Common myeloid progenitor, CD34-positive (primary cell): ENCODE data around the gene RELCH.

ENCODE experiments used
- CTCF ChIA-PET: fragments of 350-600 bp; sonication (Branson Sonifier 250); formaldehyde crosslinking; loops from one replicate; lab custom pipeline; 2021; ENCODE audit warnings: antibody characterized with exemption; lab: Charles Lee
- POLR2A ChIA-PET: fragments of 350-600 bp; sonication (Branson Sonifier 250); formaldehyde crosslinking; loops from one replicate; lab custom pipeline; 2021; ENCODE audit warnings: antibody characterized with exemption; lab: Charles Lee
- DNase-seq, 3 donors: peaks; one replicate each; pipeline versions ENCODE4 v3.0.0 to v3.0.0-alpha.2; 2013
- H3K27ac ChIP-seq, 2 experiments: 1 replicate in 1 of 2; 2 replicates in 1 of 2; pipeline ENCODE4 v1.7.0; 2013; ENCODE audit warnings: inconsistent platforms in 2 of 2, low read length in 2 of 2, mild to moderate bottlenecking in 2 of 2, low read depth in 1 of 2, moderate library complexity in 1 of 2; ENCODE audit not compliant: severe bottlenecking in 2 of 2, insufficient read depth in 1 of 2, poor library complexity in 1 of 2
- H3K27me3 ChIP-seq, 5 experiments: replicated peaks in 2 of 5; 1 replicate in 3 of 5; 2 replicates in 2 of 5; pipeline versions ENCODE4 v1.6.1 to v1.7.0; 2013; ENCODE audit warnings: low read length in 4 of 5, mild to moderate bottlenecking in 2 of 5, moderate library complexity in 2 of 5, inconsistent platforms in 1 of 5; ENCODE audit not compliant: insufficient read depth in 5 of 5, control insufficient read depth in 4 of 5
- H3K36me3 ChIP-seq, 4 experiments: 1 replicate in 2 of 4; 2 replicates in 2 of 4; pipeline versions ENCODE4 v1.6.1 to v1.7.0; 2013; ENCODE audit warnings: low read length in 3 of 4, control low read depth in 1 of 4, mild to moderate bottlenecking in 1 of 4; ENCODE audit not compliant: control insufficient read depth in 4 of 4, insufficient read depth in 4 of 4
- H3K4me1 ChIP-seq, 4 experiments: 1 replicate in 3 of 4; 2 replicates in 1 of 4; pipeline versions ENCODE4 v1.6.1 to v1.7.1; 2013; ENCODE audit warnings: low read length in 3 of 4, mild to moderate bottlenecking in 3 of 4, control low read depth in 1 of 4, inconsistent platforms in 1 of 4, moderate library complexity in 1 of 4; ENCODE audit not compliant: control insufficient read depth in 4 of 4, insufficient read depth in 4 of 4; ENCODE audit errors: control extremely low read depth in 1 of 4
- H3K4me3 ChIP-seq, 7 experiments: 1 replicate in 4 of 7; 2 replicates in 3 of 7; pipeline versions ENCODE4 v1.5.1 to v1.7.0; 2013; ENCODE audit warnings: mild to moderate bottlenecking in 7 of 7, low read length in 6 of 7, moderate library complexity in 6 of 7, inconsistent platforms in 2 of 7, low read depth in 2 of 7, control low read depth in 1 of 7; ENCODE audit not compliant: insufficient read depth in 4 of 7, control insufficient read depth in 1 of 7; ENCODE audit errors: extremely low read depth in 1 of 7
- H3K9me3 ChIP-seq, 5 experiments: 1 replicate in 4 of 5; 2 replicates in 1 of 5; pipeline versions ENCODE4 v1.6.1 to v1.7.1; 2013; ENCODE audit warnings: low read length in 4 of 5, mild to moderate bottlenecking in 2 of 5, inconsistent platforms in 1 of 5, low read depth in 1 of 5, moderate library complexity in 1 of 5; ENCODE audit not compliant: control insufficient read depth in 4 of 5, insufficient read depth in 2 of 5; ENCODE audit errors: control extremely low read depth in 1 of 5
- WGBS: methylation state at CpG from one replicate; pipeline ENCODE4 v1.1.5; 2013; ENCODE audit not compliant: insufficient coverage; 5-methylcytosine and 5-hydroxymethylcytosine counted together

Gene RELCH

DNA sequence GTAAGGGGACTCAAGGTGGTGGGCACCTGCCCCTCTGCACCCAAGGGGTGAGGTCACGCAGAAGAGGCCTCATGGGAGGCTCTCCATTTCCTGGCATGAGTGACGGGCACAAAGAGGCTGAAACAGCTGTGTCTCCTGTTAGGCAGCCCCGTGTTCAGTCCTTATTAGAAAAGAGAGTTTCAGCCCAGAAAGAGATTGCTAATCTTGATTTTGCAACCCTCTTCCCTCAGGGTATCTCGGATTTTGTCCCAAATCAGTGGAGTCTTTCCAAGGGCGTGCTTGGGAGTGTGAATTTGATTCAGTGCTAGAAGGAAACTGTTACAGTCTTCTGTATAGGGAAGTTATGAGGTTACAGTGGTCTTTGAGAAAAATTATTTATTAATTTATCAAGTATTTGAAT, 148.4 kb downstream of the RELCH start:
- H3K9me3 ChIP-seq = no peaks in the 10 kb centered on the region
- peaks cover 1 to 33% (median 17%) of the 10 kb centered on the region in 4 experiments for H3K4me1 ChIP-seq
- peak in 1 of 3 donors; percentile 27 for DNase-seq
- WGBS = 80% methylated on average over 5 of the region's 5 CpGs
- ChIA-PET POLR2A (no interaction called here), CTCF (no interaction called here)
- H3K27ac ChIP-seq = no peak overlapping the region
- H3K27me3 ChIP-seq = no peaks in the 10 kb centered on the region
- no peak overlapping the region for H3K4me3 ChIP-seq
- H3K36me3 ChIP-seq = no peaks in the 10 kb centered on the region

DNA sequence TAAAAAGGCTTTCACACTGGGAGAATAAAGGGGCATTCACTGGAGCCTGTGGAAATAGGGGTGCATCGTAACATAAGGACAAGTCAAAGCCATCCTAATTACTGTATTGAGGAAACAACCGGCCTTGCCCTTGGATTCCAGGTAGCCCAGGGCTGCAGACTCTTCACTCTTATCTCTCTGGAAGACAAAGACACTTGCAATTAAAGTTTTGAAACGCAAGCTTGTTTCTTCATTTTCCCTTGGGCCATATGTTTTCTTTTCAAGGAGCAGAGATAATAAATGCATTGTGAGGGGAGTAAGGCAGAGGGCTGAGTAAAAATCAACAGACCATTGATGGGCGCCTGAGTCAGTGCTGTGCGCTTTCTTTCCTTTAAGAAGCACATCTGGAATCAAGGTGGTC, 149.6 kb downstream of the RELCH start:
- CTCF ChIA-PET = no interaction called here
- Histone ChIP-seq H3K9me3 (no peaks in the 10 kb centered on the region), H3K4me3 (no peak overlapping the region), H3K27me3 (no peaks in the 10 kb centered on the region), H3K4me1 (peaks cover 1 to 23% (median 14%) of the 10 kb centered on the region in 4 experiments), H3K36me3 (no peaks in the 10 kb centered on the region), H3K27ac (no peak overlapping the region)
- POLR2A ChIA-PET = no interaction called here
- WGBS = 100% methylated on average over 3 of the region's 5 CpGs
- no peak for DNase-seq

DNA sequence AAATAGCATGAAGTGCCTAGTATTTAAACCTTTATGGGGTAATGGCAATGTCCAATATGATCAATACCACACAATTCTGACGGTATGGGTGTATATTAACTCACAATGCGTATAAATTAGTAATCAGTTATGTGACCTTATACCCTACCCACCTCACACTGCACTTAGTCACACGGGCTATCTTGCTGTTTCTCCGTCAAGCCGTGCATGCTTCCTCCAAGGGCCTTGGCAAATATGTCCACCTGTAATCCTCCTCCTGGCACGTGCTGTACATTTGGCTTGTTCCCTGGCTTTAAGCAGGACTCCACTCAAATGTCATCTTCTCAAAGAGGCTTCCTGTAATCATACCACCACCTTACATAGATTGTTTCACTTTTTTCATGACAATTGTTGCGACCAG, 150.3 kb downstream of the RELCH start:
- no peak for DNase-seq
- ChIA-PET POLR2A (no interaction called here), CTCF (no interaction called here)
- H3K27ac ChIP-seq = no peak overlapping the region
- H3K27me3 ChIP-seq = no peaks in the 10 kb centered on the region
- H3K9me3 ChIP-seq = no peaks in the 10 kb centered on the region
- peaks cover 1 to 16% (median 7%) of the 10 kb centered on the region in 4 experiments for H3K4me1 ChIP-seq
- no peaks in the 10 kb centered on the region for H3K36me3 ChIP-seq
- WGBS = 98% methylated on average over 4 of the region's 7 CpGs
- H3K4me3 ChIP-seq = no peak overlapping the region

DNA sequence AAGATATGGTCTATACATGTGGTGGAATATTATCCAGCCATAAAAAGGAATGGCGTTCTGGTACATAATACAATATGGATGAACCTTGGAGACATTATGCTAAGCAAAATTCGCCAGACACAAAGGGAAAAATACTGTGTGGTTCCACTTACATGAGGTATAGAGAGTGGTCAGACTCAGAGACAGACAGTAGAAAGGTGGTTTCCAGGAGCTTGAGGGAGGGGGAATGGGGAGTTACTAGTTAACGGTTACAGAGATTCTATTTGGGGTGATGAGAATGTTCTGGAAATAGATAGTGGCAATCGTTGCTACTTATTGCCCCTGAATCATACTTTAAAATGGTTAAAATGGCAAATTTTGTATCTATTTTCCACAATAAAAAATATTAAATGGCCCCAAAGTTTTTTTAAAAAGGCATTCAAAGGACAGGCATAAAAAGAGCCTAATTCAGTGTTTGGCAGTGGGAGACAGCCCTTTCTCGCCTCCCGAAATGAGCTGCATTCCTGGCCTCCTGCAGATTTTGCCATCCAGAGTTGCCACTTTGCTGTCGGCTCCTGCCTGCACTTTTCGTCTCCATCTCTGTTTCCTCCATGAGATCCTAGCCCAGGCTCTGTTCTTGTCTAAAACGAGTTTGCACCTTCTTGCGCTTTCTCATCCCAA, 151.5 kb downstream of the RELCH start:
- CTCF ChIA-PET = interaction anchor here (1.4 kb wide), 1 partner anchor 20 kb away, joined by 4 read pairs; no protein-coding TSS in a partner anchor
- WGBS = 93% methylated on average over 9 of the region's 10 CpGs
- Histone ChIP-seq H3K4me3 (no peak overlapping the region), H3K36me3 (no peaks in the 10 kb centered on the region), H3K9me3 (no peaks in the 10 kb centered on the region), H3K27me3 (no peaks in the 10 kb centered on the region), H3K27ac (no peak overlapping the region), H3K4me1 (peaks cover 0 to 9% (median under 1%) of the 10 kb centered on the region in 4 experiments)
- POLR2A ChIA-PET = no interaction called here
- DNase-seq = no peak

DNA sequence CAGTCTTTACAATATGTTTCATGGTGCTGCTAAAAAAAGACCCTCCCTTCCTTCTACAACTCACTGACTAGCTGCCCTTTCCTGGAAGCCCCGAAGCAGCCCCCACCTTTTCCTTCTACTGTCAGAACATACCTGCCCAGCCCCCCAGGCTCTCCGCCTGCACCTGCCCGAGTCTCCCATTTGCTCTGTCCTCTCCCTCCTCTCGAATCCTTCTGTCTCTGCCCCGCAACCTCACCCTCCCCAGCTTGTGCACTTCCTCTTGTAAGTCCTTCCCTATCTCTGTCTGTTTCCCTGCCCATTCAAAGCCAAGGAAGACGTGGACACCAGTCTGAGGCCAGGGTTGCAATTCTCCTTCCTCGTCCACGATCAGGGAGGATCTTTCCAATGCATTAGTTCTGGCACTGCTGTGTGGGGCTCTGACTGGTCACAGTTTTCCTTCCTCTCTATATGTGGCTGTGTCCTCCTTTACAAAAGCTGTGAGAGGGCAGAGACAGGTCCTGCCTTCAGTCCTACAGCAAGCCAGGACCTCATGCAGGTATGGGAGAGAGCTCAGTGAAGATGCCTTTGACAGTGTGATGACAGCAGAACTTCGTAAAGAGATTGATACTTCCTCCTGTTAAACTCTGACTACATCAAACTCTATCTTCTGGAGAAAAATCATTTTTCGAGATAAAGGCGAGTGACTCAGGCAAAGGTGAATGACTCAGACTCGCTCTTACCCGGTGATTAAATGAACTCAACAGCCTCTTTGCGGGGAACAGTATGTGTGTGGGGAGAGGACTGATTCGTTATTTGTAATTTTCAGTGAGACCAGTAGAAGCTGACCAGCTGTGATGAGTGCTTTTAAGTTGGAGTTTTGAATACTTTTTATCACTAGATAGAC, 152.3 kb downstream of the RELCH start:
- ChIA-PET CTCF (interaction anchor here (1.4 kb wide), 1 partner anchor 19 kb away, joined by 4 read pairs; no protein-coding TSS in a partner anchor), POLR2A (no interaction called here)
- Histone ChIP-seq H3K27ac (no peak overlapping the region), H3K27me3 (no peaks in the 10 kb centered on the region), H3K4me1 (peaks cover 0 to 9% (median under 1%) of the 10 kb centered on the region in 4 experiments), H3K36me3 (no peaks in the 10 kb centered on the region), H3K4me3 (no peak overlapping the region), H3K9me3 (no peaks in the 10 kb centered on the region)
- DNase-seq = no peak
- WGBS = 81% methylated on average over 15 of the region's 15 CpGs

DNA sequence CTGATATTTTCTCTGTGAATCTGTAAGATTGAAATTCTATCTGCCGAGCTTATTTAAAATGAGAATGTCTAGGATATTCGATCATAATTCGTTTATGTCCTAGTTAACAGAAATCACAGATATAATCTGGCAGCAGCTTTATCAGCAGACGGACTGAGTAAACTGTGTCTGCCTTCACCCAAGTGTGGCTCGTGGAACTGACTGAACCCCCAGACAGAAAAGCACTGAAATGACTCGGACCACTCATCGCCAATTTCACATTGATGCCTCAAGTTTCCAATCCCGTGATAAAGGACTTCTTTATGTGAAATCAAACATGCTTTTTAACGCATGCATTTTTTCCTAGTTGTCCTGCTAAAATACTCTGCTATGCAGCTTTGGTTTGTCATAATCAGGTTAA, 153.9 kb downstream of the RELCH start:
- Histone ChIP-seq H3K27me3 (no peaks in the 10 kb centered on the region), H3K4me3 (no peak overlapping the region), H3K27ac (no peak overlapping the region), H3K9me3 (no peaks in the 10 kb centered on the region), H3K36me3 (no peaks in the 10 kb centered on the region), H3K4me1 (peaks cover 0 to 9% (median 0%) of the 10 kb centered on the region in 4 experiments)
- DNase-seq = no peak
- 94% methylated on average over 8 of the region's 9 CpGs for WGBS
- ChIA-PET POLR2A (no interaction called here), CTCF (interaction anchor here (1.1 kb wide), 1 partner anchor 76 kb away, joined by 3 read pairs; no protein-coding TSS in a partner anchor)

DNA sequence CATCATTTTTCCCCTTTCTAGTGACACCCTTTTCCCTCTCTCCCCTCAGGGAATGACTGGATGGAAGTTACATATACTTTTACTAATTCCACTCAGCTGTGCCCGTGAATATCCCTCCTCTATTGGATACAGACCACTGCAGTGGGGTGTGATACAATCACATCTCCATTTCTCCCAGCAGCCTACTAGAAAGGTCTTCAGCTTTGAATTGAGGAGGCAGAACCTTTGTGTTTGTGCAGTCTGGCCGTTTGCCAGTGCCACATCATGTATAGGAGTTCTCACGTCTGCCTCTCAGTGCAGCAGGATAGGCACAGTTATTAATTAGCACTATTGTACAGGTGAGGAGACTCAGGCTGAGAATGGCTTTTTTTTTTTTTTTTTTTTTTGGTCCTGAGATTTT, 154.4 kb downstream of the RELCH start:
- ChIA-PET POLR2A (no interaction called here), CTCF (no interaction called here)
- H3K4me3 ChIP-seq = no peak overlapping the region
- peaks cover 0 to 9% (median 3%) of the 10 kb centered on the region in 4 experiments for H3K4me1 ChIP-seq
- no peak for DNase-seq
- H3K27ac ChIP-seq = no peak overlapping the region
- H3K27me3 ChIP-seq = no peaks in the 10 kb centered on the region
- H3K36me3 ChIP-seq = no peaks in the 10 kb centered on the region
- no peaks in the 10 kb centered on the region for H3K9me3 ChIP-seq
- WGBS = 79% methylated on average over 2 of the region's 3 CpGs
